SK-N-SH treated with all-trans-retinoic acid at 6 μM for 48 hours (cell line): ENCODE data around the gene REEP6.
"Not testable (repeated sequence)": the region's sequence is repeated elsewhere in the genome, so short reads cannot be mapped to it uniquely, and the experiment has no call there.

Experiments used
- ATAC-seq: fragments of 200-7000 bp; cut with Tn5 transposase; 3 replicates; pipeline ENCODE4 v1.9.1; 2020; ENCODE audit warnings: mild to moderate bottlenecking, moderate library complexity
- ARNTL ChIP-seq: fragments of 450-650 bp; formaldehyde crosslinking; IDR thresholded peaks from 2 replicates; pipeline ENCODE4 v1.5.0; 2020; ENCODE audit warnings: low read depth, mild to moderate bottlenecking, moderate library complexity, borderline replicate concordance
- BACH2 ChIP-seq: fragments of 250-450 bp; sonication (Bioruptor Pico); IDR thresholded peaks from 2 replicates; pipeline ENCODE4 v1.9.0; 2021; ENCODE audit warnings: mild to moderate bottlenecking, borderline replicate concordance
- CSDC2 ChIP-seq: fragments of 250-450 bp; sonication (Bioruptor Pico); IDR thresholded peaks from 2 replicates; pipeline ENCODE4 v1.5.0; 2020; ENCODE audit warnings: mild to moderate bottlenecking, moderate library complexity
- ESRRG ChIP-seq: fragments of 250-450 bp; sonication (Bioruptor Pico); IDR thresholded peaks from 2 replicates; pipeline ENCODE4 v1.6.1; 2021; ENCODE audit warnings: mild to moderate bottlenecking
- GLIS3 ChIP-seq: fragments of 250-450 bp; sonication (Bioruptor Pico); IDR thresholded peaks from 2 replicates; pipeline ENCODE4 v1.5.0; 2020; ENCODE audit warnings: mild to moderate bottlenecking, moderate library complexity
- OSR1 ChIP-seq: fragments of 250-450 bp; sonication (Bioruptor Pico); IDR thresholded peaks from 2 replicates; pipeline ENCODE4 v1.8.0; 2022; ENCODE audit warnings: moderate library complexity, mild to moderate bottlenecking, inconsistent platforms
- PPARA ChIP-seq: fragments of 250-450 bp; sonication (Bioruptor Pico); IDR thresholded peaks from 2 replicates; pipeline ENCODE4 v1.5.0; 2020; ENCODE audit warnings: mild to moderate bottlenecking, borderline replicate concordance
- RARB ChIP-seq: fragments of 250-450 bp; sonication (Bioruptor Pico); IDR thresholded peaks from 2 replicates; pipeline ENCODE4 v1.8.0; 2021; ENCODE audit warnings: mild to moderate bottlenecking, moderate library complexity
- SNAI2 ChIP-seq: fragments of 250-450 bp; sonication (Bioruptor Pico); IDR thresholded peaks from 2 replicates; pipeline ENCODE4 v1.5.0; 2020; ENCODE audit warnings: mild to moderate bottlenecking, moderate library complexity
- TCF4 ChIP-seq: fragments of 250-450 bp; sonication (Bioruptor Pico); IDR thresholded peaks from 2 replicates; pipeline ENCODE4 v1.8.0; 2021; ENCODE audit warnings: mild to moderate bottlenecking, moderate library complexity, borderline replicate concordance
- TOX ChIP-seq: fragments of 250-450 bp; sonication (Bioruptor Pico); IDR thresholded peaks from 2 replicates; pipeline ENCODE4 v1.8.0; 2021; ENCODE audit warnings: mild to moderate bottlenecking, moderate library complexity, borderline replicate concordance
- TSHZ2 ChIP-seq: fragments of 250-450 bp; sonication (Bioruptor Pico); IDR thresholded peaks from 2 replicates; pipeline ENCODE4 v1.5.0; 2020; ENCODE audit warnings: mild to moderate bottlenecking, moderate library complexity
- ZNF565 ChIP-seq: fragments of 450-650 bp; formaldehyde crosslinking; conservative IDR thresholded peaks from 2 replicates; pipeline ENCODE4 v1.5.0; 2020; ENCODE audit warnings: low read depth, mild to moderate bottlenecking, moderate library complexity
- ZNF70 ChIP-seq: fragments of 450-650 bp; formaldehyde crosslinking; IDR thresholded peaks from 2 replicates; pipeline ENCODE4 v1.5.0; 2020; ENCODE audit warnings: mild to moderate bottlenecking, moderate library complexity
- ZNF8 ChIP-seq: fragments of 450-650 bp; formaldehyde crosslinking; IDR thresholded peaks from 2 replicates; pipeline ENCODE4 v1.5.0; 2020; ENCODE audit warnings: mild to moderate bottlenecking, moderate library complexity
- TF ChIP-seq, protein P1 (sequence below): fragments of 250-450 bp; sonication (Bioruptor Pico); IDR thresholded peaks from 2 replicates; pipeline ENCODE4 v1.5.1; 2020; ENCODE audit warnings: low read depth, mild to moderate bottlenecking, moderate library complexity
- TF ChIP-seq, protein P2 (sequence below): fragments of 250-450 bp; sonication (Bioruptor Pico); IDR thresholded peaks from 2 replicates; pipeline ENCODE4 v1.5.1; 2021; ENCODE audit warnings: mild to moderate bottlenecking, moderate library complexity
- TF ChIP-seq, protein P3 (sequence below): fragments of 250-450 bp; sonication (Bioruptor Pico); IDR thresholded peaks from 2 replicates; pipeline ENCODE4 v1.8.0; 2020; ENCODE audit warnings: mild to moderate bottlenecking, moderate library complexity, borderline replicate concordance

REEP6 gene

GRCh38 chr19:1528596-1529429 lies 37.8 kb downstream of the REEP6 start:
- no peak for ATAC-seq
- TF ChIP-seq ESRRG (CRISPR knock-in tag): no peak
- TF ChIP-seq SNAI2 (CRISPR knock-in tag): no peak
- TF ChIP-seq TOX: no peak
- TF ChIP-seq GLIS3 (CRISPR knock-in tag): no peak

GRCh38 chr19:1529430-1529816 lies 38.4 kb downstream of the REEP6 start:
- no peak for ATAC-seq
- TF ChIP-seq ZNF8 (CRISPR knock-in tag) (no peak), TSHZ2 (CRISPR knock-in tag) (no peak), ESRRG (CRISPR knock-in tag) (no peak), PPARA (no peak), RARB (CRISPR knock-in tag) (no peak), ARNTL (CRISPR knock-in tag) (no peak), ZNF565 (CRISPR knock-in tag) (no peak), GLIS3 (CRISPR knock-in tag) (no peak), BACH2 (CRISPR knock-in tag) (no peak), TCF4 (CRISPR knock-in tag) (no peak), ZNF70 (no peak), CSDC2 (CRISPR knock-in tag) (no peak)
- TF ChIP-seq, protein P1, sequence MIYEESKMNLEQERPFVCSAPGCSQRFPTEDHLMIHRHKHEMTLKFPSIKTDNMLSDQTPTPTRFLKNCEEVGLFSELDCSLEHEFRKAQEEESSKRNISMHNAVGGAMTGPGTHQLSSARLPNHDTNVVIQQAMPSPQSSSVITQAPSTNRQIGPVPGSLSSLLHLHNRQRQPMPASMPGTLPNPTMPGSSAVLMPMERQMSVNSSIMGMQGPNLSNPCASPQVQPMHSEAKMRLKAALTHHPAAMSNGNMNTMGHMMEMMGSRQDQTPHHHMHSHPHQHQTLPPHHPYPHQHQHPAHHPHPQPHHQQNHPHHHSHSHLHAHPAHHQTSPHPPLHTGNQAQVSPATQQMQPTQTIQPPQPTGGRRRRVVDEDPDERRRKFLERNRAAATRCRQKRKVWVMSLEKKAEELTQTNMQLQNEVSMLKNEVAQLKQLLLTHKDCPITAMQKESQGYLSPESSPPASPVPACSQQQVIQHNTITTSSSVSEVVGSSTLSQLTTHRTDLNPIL (CRISPR knock-in tag): no peak
- TF ChIP-seq, protein P2, sequence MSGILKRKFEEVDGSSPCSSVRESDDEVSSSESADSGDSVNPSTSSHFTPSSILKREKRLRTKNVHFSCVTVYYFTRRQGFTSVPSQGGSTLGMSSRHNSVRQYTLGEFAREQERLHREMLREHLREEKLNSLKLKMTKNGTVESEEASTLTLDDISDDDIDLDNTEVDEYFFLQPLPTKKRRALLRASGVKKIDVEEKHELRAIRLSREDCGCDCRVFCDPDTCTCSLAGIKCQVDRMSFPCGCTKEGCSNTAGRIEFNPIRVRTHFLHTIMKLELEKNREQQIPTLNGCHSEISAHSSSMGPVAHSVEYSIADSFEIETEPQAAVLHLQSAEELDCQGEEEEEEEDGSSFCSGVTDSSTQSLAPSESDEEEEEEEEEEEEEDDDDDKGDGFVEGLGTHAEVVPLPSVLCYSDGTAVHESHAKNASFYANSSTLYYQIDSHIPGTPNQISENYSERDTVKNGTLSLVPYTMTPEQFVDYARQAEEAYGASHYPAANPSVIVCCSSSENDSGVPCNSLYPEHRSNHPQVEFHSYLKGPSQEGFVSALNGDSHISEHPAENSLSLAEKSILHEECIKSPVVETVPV (CRISPR knock-in tag): no peak
- TF ChIP-seq, protein P3, sequence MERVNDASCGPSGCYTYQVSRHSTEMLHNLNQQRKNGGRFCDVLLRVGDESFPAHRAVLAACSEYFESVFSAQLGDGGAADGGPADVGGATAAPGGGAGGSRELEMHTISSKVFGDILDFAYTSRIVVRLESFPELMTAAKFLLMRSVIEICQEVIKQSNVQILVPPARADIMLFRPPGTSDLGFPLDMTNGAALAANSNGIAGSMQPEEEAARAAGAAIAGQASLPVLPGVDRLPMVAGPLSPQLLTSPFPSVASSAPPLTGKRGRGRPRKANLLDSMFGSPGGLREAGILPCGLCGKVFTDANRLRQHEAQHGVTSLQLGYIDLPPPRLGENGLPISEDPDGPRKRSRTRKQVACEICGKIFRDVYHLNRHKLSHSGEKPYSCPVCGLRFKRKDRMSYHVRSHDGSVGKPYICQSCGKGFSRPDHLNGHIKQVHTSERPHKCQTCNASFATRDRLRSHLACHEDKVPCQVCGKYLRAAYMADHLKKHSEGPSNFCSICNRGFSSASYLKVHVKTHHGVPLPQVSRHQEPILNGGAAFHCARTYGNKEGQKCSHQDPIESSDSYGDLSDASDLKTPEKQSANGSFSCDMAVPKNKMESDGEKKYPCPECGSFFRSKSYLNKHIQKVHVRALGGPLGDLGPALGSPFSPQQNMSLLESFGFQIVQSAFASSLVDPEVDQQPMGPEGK: no peak

- not testable (repeated sequence) for ATAC-seq
Measured at GRCh38 chr19:1530856-1531255, 39.9 kb downstream of the REEP6 start.

GRCh38 chr19:1531587-1531986 lies 40.6 kb downstream of the REEP6 start:
- TF ChIP-seq OSR1 (CRISPR knock-in tag): no peak
- no peak for TF ChIP-seq ESRRG (CRISPR knock-in tag)
- TF ChIP-seq, protein P2 (CRISPR knock-in tag): no peak
- TF ChIP-seq ZNF70: no peak
- ATAC-seq: no peak
